H1 (cell line): ENCODE measurements around the gene PCYT2. TPM values are rescaled to one million over a fixed set of nuclear protein-coding genes. Genes with fewer than 3 reads are reported as not detected.

Experiments used
- CTCF ChIA-PET: fragments of 300-600 bp; sonication (Branson Sonifier 250); formaldehyde crosslinking; loops from one replicate; lab custom pipeline; 2021; ENCODE audit not compliant: partially characterized antibody; lab: Charles Lee
- POLR2A ChIA-PET: fragments of 300-600 bp; sonication (Branson Sonifier 250); formaldehyde crosslinking; loops from one replicate; lab custom pipeline; 2021; ENCODE audit warnings: inconsistent platforms; ENCODE audit not compliant: partially characterized antibody; lab: Charles Lee
- DNase-seq, 2 experiments: peaks; one replicate each; pipeline versions ENCODE4 v3.0.0 to v3.0.0-alpha.2; 2010 to 2022; ENCODE audit warnings: low spot score in 2 of 2, low read depth in 1 of 2, mixed read lengths in 1 of 2
- FAIRE-seq: peaks from 2 replicates; lab custom pipeline; 2011; peaks lifted over from hg19 to GRCh38; lab: Jason Lieb, UNC
- H2AFZ ChIP-seq: 2 replicates; pipeline ENCODE4 v1.8.1; 2012; ENCODE audit warnings: low read length, inconsistent platforms
- H2AK5ac ChIP-seq: 2 replicates; pipeline ENCODE4 v1.6.1; 2013; ENCODE audit warnings: low read depth, low read length
- H2BK120ac ChIP-seq: replicated peaks from 2 replicates; pipeline ENCODE3; 2013; ENCODE audit warnings: low read depth, low read length, inconsistent platforms
- H2BK12ac ChIP-seq: 2 replicates; pipeline ENCODE4 v1.6.1; 2013; ENCODE audit warnings: low read depth, low read length
- H2BK15ac ChIP-seq: 2 replicates; pipeline ENCODE4 v1.6.1; 2013; ENCODE audit warnings: low read length
- H2BK20ac ChIP-seq: 2 replicates; pipeline ENCODE4 v1.6.1; 2013; ENCODE audit warnings: low read length
- H2BK5ac ChIP-seq: 2 replicates; pipeline ENCODE4 v1.6.1; 2013; ENCODE audit warnings: low read depth, low read length
- H3K14ac ChIP-seq: 2 replicates; pipeline ENCODE4 v1.6.1; 2013; ENCODE audit warnings: inconsistent platforms; ENCODE audit not compliant: insufficient read length
- H3K18ac ChIP-seq: 2 replicates; pipeline ENCODE4 v1.6.1; 2013; ENCODE audit warnings: low read length; ENCODE audit errors: extremely low read depth
- H3K23ac ChIP-seq: 2 replicates; pipeline ENCODE4 v1.6.1; 2013; ENCODE audit warnings: inconsistent platforms; ENCODE audit not compliant: insufficient read length
- H3K23me2 ChIP-seq: 2 replicates; pipeline ENCODE4 v1.6.1; 2013; ENCODE audit warnings: low read depth, low read length
- H3K27ac ChIP-seq: 2 replicates; pipeline ENCODE4 v1.6.1; 2011; ENCODE audit warnings: low read depth, low read length, inconsistent platforms
- H3K27me3 ChIP-seq, 4 experiments: replicated peaks in 1 of 4; 1 replicate in 1 of 4; 2 replicates in 3 of 4; pipeline versions ENCODE4 v1.6.1 to v1.8.1; 2011 to 2013; ENCODE audit warnings: low read length in 3 of 4, mild to moderate bottlenecking in 3 of 4, inconsistent platforms in 2 of 4, mixed read lengths in 2 of 4, moderate library complexity in 1 of 4; ENCODE audit not compliant: control insufficient read depth in 3 of 4, insufficient read depth in 3 of 4; ENCODE audit errors: extremely low read depth in 1 of 4
- H3K36me3 ChIP-seq, 4 experiments: 2 replicates each; pipeline versions ENCODE4 v1.6.1 to v1.8.1; 2011 to 2013; ENCODE audit warnings: mild to moderate bottlenecking in 4 of 4, low read length in 3 of 4, moderate library complexity in 2 of 4, control low read depth in 1 of 4, inconsistent platforms in 1 of 4; ENCODE audit not compliant: insufficient read depth in 4 of 4, control insufficient read depth in 2 of 4
- H3K4ac ChIP-seq: replicated peaks from 2 replicates; pipeline ENCODE3; 2013; ENCODE audit warnings: low read length, low read depth, mixed read lengths, inconsistent platforms; ENCODE audit not compliant: insufficient read length
- H3K4me1 ChIP-seq, 4 experiments: replicated peaks in 1 of 4; 1 replicate in 1 of 4; 2 replicates in 3 of 4; pipeline versions ENCODE4 v1.6.1 to v1.8.1; 2011 to 2013; ENCODE audit warnings: low read length in 3 of 4, inconsistent platforms in 2 of 4, mixed read lengths in 1 of 4; ENCODE audit not compliant: insufficient read depth in 4 of 4, control insufficient read depth in 3 of 4
- H3K4me2 ChIP-seq, 2 experiments: 2 replicates each; pipeline versions ENCODE4 v1.6.1 to v1.8.1; 2011 to 2013; ENCODE audit warnings: low read depth in 2 of 2, low read length in 2 of 2, control low read depth in 1 of 2, inconsistent platforms in 1 of 2, mild to moderate bottlenecking in 1 of 2; ENCODE audit not compliant: insufficient read depth in 1 of 2
- H3K4me3 ChIP-seq, 4 experiments: fragments of 200-600, 300-600 bp in 1 of 4; sonication (generic), shearing (Covaris generic), sonication (Bioruptor Twin) in 1 of 4; 2 replicates each; pipeline versions ENCODE4 v1.5.1 to v1.8.1; 2011 to 2016; ENCODE audit warnings: low read length in 4 of 4, low read depth in 3 of 4, control low read depth in 2 of 4, inconsistent platforms in 2 of 4, mild to moderate bottlenecking in 2 of 4, mixed read lengths in 1 of 4, moderate library complexity in 1 of 4; ENCODE audit not compliant: insufficient read depth in 2 of 4; ENCODE audit errors: extremely low read depth in 1 of 4
- H3K56ac ChIP-seq: replicated peaks from 2 replicates; pipeline ENCODE3; 2013; ENCODE audit warnings: low read depth, mild to moderate bottlenecking, mixed read lengths, low read length, inconsistent platforms; ENCODE audit not compliant: insufficient read length
- H3K79me1 ChIP-seq: 2 replicates; pipeline ENCODE4 v1.6.1; 2013; ENCODE audit warnings: low read depth, low read length, control low read depth
- H3K79me2 ChIP-seq, 2 experiments: 2 replicates each; pipeline versions ENCODE4 v1.6.1 to v1.8.1; 2012 to 2013; ENCODE audit warnings: low read length in 2 of 2, mild to moderate bottlenecking in 2 of 2, inconsistent platforms in 1 of 2; ENCODE audit not compliant: insufficient read depth in 2 of 2, control insufficient read depth in 1 of 2
- H3K9ac ChIP-seq, 4 experiments: replicated peaks in 1 of 4; 1 replicate in 1 of 4; 2 replicates in 3 of 4; pipeline versions ENCODE4 v1.6.1 to v1.8.1; 2011 to 2013; ENCODE audit warnings: low read depth in 3 of 4, low read length in 3 of 4, control low read depth in 2 of 4, mild to moderate bottlenecking in 2 of 4, moderate library complexity in 2 of 4, inconsistent platforms in 1 of 4; ENCODE audit errors: extremely low read depth in 1 of 4
- H3K9me3 ChIP-seq, 2 experiments: 2 replicates each; pipeline versions ENCODE4 v1.6.1 to v1.8.1; 2012 to 2013; ENCODE audit warnings: mild to moderate bottlenecking in 2 of 2, moderate library complexity in 2 of 2, control low read depth in 1 of 2, inconsistent platforms in 1 of 2, low read depth in 1 of 2, low read length in 1 of 2, mixed read lengths in 1 of 2; ENCODE audit not compliant: insufficient read depth in 2 of 2
- H4K20me1 ChIP-seq, 2 experiments: replicated peaks in 1 of 2; 2 replicates each; pipeline versions ENCODE3 to v1.8.1; 2011 to 2013; ENCODE audit warnings: inconsistent platforms in 2 of 2, low read length in 2 of 2, mild to moderate bottlenecking in 1 of 2; ENCODE audit not compliant: insufficient read depth in 2 of 2, control insufficient read depth in 1 of 2
- H4K5ac ChIP-seq: 2 replicates; pipeline ENCODE4 v1.6.1; 2013; ENCODE audit warnings: low read length, low read depth, mixed read lengths, inconsistent platforms; ENCODE audit not compliant: insufficient read length
- H4K8ac ChIP-seq: 2 replicates; pipeline ENCODE4 v1.8.0; 2013; ENCODE audit warnings: mild to moderate bottlenecking, moderate library complexity, low read length, inconsistent platforms; ENCODE audit not compliant: insufficient read depth; ENCODE audit errors: extremely low read depth
- H4K91ac ChIP-seq: replicated peaks from 2 replicates; pipeline ENCODE3; 2013; ENCODE audit warnings: low read length, mixed read lengths, inconsistent platforms; ENCODE audit not compliant: insufficient read length
- BCL11A ChIP-seq, 2 experiments: IDR thresholded peaks; one replicate each; pipeline ENCODE4 v1.6.1; 2011; ENCODE audit warnings: low read depth in 2 of 2, low read length in 2 of 2, mild to moderate bottlenecking in 2 of 2
- CTCF ChIP-seq, 3 experiments: IDR thresholded peaks; 1 replicate in 2 of 3; 2 replicates in 1 of 3; pipeline versions ENCODE4 v1.5.1 to v1.6.1; 2011; ENCODE audit warnings: low read length in 3 of 3, mild to moderate bottlenecking in 3 of 3, inconsistent platforms in 2 of 3, low read depth in 1 of 3, moderate library complexity in 1 of 3; ENCODE audit not compliant: insufficient read depth in 1 of 3; ENCODE audit errors: control extremely low read depth in 1 of 3
- GABPA ChIP-seq: IDR thresholded peaks from 2 replicates; pipeline ENCODE4 v1.6.1; 2011; ENCODE audit warnings: mild to moderate bottlenecking, low read length, moderate library complexity, borderline replicate concordance; ENCODE audit not compliant: insufficient read depth
- NRF1 ChIP-seq: IDR thresholded peaks from 2 replicates; pipeline ENCODE4 v1.6.1; 2011; ENCODE audit warnings: mild to moderate bottlenecking, low read depth, low read length, improper control_type of control experiment
- POU5F1 ChIP-seq: IDR thresholded peaks from 2 replicates; pipeline ENCODE4 v1.6.1; 2011; ENCODE audit warnings: low read depth, mild to moderate bottlenecking, low read length, moderate library complexity
- TBP ChIP-seq: IDR thresholded peaks from 2 replicates; pipeline ENCODE4 v1.6.1; 2011; ENCODE audit warnings: low read depth, low read length, improper control_type of control experiment
- WGBS, 2 experiments: shearing (Covaris generic) in 1 of 2; methylation state at CpG; one replicate each; pipeline versions ENCODE4 v1.1.6 to v1.1.7; 2013 to 2015; ENCODE audit warnings: low lambda C conversion rate in 2 of 2, mixed read lengths in 2 of 2, inconsistent platforms in 1 of 2, low coverage in 1 of 2, missing lambda C conversion rate in 1 of 2; ENCODE audit not compliant: insufficient replicate concordance in 2 of 2, insufficient coverage in 1 of 2, insufficient read length in 1 of 2; ENCODE audit errors: extremely low coverage in 1 of 2, missing lambda C conversion rate in 1 of 2; 5-methylcytosine and 5-hydroxymethylcytosine counted together
- polyA plus RNA-seq, 7 experiments: library from polyadenylated mRNA; depleted of rRNA in 3 of 7; stranded (reverse) in 5 of 7; unstranded in 2 of 7; fragments of >200 nt in 5 of 7; fragments of 200-250 nt in 2 of 7; gene quantifications; 1 replicate in 5 of 7; 2 replicates in 1 of 7; 4 replicates in 1 of 7; pipeline versions ENCODE4 v1.2.1 to v1.2.3, GENCODE V29; 2011 to 2013; ENCODE audit warnings: missing spikeins in 2 of 7, mixed read lengths in 2 of 7
- total RNA-seq: library from RNA; stranded (reverse); fragmentation: NEBNext Ultra II Directional; extraction: Animal tissue kit (Norgen Biotek cat#: 25700); gene quantifications from 2 replicates; pipeline ENCODE4 v1.2.1, GENCODE V29; 2021

The PCYT2 gene
- total and polyA plus RNA-seq, 2 of the 8 experiments (the other 6 are each of a cell fraction or from before 2014, with no cell fraction given), result 29.9 to 31.3 TPM

- TF ChIP-seq POU5F1 (no peak), TBP (no peak), BCL11A (IDR thresholded peaks at IDR 0.05; ENCODE audit: low read depth in 2 of 2, low read length in 2 of 2) (no peak), NRF1 (no peak), GABPA (no peak), CTCF (IDR thresholded peaks at IDR 0.05; ENCODE audit: control extremely low read depth in 1 of 3, insufficient read depth in 1 of 3, low read depth in 1 of 3, low read length in 3 of 3) (no peak)
- Histone ChIP-seq H2BK12ac (no peak overlapping the region), H3K56ac (no peak overlapping the region), H2AFZ (no peak overlapping the region), H2BK15ac (no peak overlapping the region), H3K9ac (no peak overlapping the region), H2BK20ac (no peak overlapping the region), H2BK120ac (no peak overlapping the region), H3K4me3 (peak overlapping the region in 1 of 4 experiments; percentile 91; a peak in 1 of 8 replicates), H3K36me3 (peaks cover 0 to 25% (median 10%) of the 10 kb centered on the region in 4 experiments; a peak in 5 of 8 replicates), H4K91ac (no peak overlapping the region), H2AK5ac (no peak overlapping the region), H3K4me1 (peaks cover 0 to 4% (median 1%) of the 10 kb centered on the region in 4 experiments; a peak in 3 of 7 replicates), H3K4me2 (peak overlapping the region in 1 of 2 experiments; percentile 66; a peak in 1 of 4 replicates), H3K9me3 (no peaks in the 10 kb centered on the region), H4K8ac (no peak overlapping the region; the same call in 1 of the 2 replicates), H4K5ac (no peak overlapping the region), H3K18ac (no peak overlapping the region), H3K79me1 (no peaks in the 10 kb centered on the region), H3K27ac (no peak overlapping the region), H3K27me3 (peaks cover 0 to 3% (median 0%) of the 10 kb centered on the region in 4 experiments; a peak in 1 of 7 replicates), H3K23ac (no peak overlapping the region), H4K20me1 (peaks cover 7 to 17% of the 10 kb centered on the region in 2 experiments), H3K4ac (no peak overlapping the region), H3K79me2 (no peaks in the 10 kb centered on the region; a peak in 1 of 4 replicates), H3K14ac (no peak overlapping the region), H3K23me2 (no peaks in the 10 kb centered on the region; the same call in 1 of the 2 replicates), H2BK5ac (no peak overlapping the region; the same call in 1 of the 2 replicates)
- ChIA-PET POLR2A (interaction anchor here (0.7 to 14.6 kb wide), 7 partner anchors 9 to 126 kb away, joined by 3 to 150 read pairs (median 3); partner anchors contain the start of genes MAFG, PCYT2 and SIRT7), CTCF (interaction anchor here (1.4 to 2.0 kb wide), 2 partner anchors 46 to 66 kb away, joined by 3 to 8 read pairs; no protein-coding TSS in a partner anchor)
- DNase-seq, result no peak
- no peak for FAIRE-seq
- WGBS, 2 experiments, result 92% methylated on average over 38 of the region's 38 CpGs; no CpG with 5 or more reads in 1 of the 2 experiments
Observed at GRCh38 chr17:81934850-81935708, 23.9 kb upstream of the PCYT2 start.
